ENCODE measurements around the gene CPED1. TPM values are rescaled to one million over a fixed set of nuclear protein-coding genes. Genes with fewer than 3 reads are reported as not detected.

Gene CPED1
- total RNA-seq, 1 donor from 2014 or later = 2.1 TPM

- no peak overlapping the region for H3K4me3 ChIP-seq (ENCODE audit: low read depth, low read length)
- no peak for DNase-seq (ENCODE audit: low read depth)
- TF ChIP-seq, protein P1, sequence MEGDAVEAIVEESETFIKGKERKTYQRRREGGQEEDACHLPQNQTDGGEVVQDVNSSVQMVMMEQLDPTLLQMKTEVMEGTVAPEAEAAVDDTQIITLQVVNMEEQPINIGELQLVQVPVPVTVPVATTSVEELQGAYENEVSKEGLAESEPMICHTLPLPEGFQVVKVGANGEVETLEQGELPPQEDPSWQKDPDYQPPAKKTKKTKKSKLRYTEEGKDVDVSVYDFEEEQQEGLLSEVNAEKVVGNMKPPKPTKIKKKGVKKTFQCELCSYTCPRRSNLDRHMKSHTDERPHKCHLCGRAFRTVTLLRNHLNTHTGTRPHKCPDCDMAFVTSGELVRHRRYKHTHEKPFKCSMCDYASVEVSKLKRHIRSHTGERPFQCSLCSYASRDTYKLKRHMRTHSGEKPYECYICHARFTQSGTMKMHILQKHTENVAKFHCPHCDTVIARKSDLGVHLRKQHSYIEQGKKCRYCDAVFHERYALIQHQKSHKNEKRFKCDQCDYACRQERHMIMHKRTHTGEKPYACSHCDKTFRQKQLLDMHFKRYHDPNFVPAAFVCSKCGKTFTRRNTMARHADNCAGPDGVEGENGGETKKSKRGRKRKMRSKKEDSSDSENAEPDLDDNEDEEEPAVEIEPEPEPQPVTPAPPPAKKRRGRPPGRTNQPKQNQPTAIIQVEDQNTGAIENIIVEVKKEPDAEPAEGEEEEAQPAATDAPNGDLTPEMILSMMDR (conservative IDR thresholded peaks at IDR 0.05; ENCODE audit: low read depth, low read length) = no peak
These were observed 32.8 kb upstream of the CPED1 start for GRCh38 chr7:120955577-120956149.

- H3K4me3 ChIP-seq (ENCODE audit: low read depth, low read length) = no peak overlapping the region
- no peak for DNase-seq (ENCODE audit: low read depth)
- TF ChIP-seq, protein P1 (conservative IDR thresholded peaks at IDR 0.05; ENCODE audit: low read depth, low read length) = no peak
These were observed 28.5 kb upstream of the CPED1 start for GRCh38 chr7:120959929-120960484.

DNA sequence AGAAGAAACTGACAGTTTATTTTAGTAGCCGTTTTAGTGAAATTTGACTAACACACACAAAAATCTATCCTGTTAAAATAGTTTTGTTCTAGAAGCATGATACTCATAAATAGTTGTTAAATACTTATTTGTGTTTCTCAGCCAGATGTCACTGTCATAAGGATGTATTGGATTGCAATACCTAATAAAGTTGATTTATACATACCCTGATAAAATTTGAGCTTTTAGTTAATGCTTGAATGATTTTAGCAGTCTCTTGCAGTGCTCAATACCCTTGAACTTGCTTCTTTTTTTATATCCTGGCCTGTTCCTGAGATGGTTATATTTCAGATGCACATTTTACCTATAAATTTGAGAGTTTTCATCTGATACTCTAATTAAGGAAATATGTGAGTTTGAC lies 27.8 kb upstream of the CPED1 start:
- TF ChIP-seq, protein P1 (conservative IDR thresholded peaks at IDR 0.05; ENCODE audit: low read depth, low read length) = no peak

GRCh38 chr7:120961638-120962173 lies 26.8 kb upstream of the CPED1 start:
- no peak overlapping the region for H3K4me3 ChIP-seq (ENCODE audit: low read depth, low read length)
- TF ChIP-seq, protein P1 (conservative IDR thresholded peaks at IDR 0.05; ENCODE audit: low read depth, low read length) = no peak
- no peak for DNase-seq (ENCODE audit: low read depth)

More for the DNA sequence above, 27.8 kb upstream of the CPED1 start:
- no peak overlapping the region for H3K4me3 ChIP-seq (ENCODE audit: low read depth, low read length)
- DNase-seq (ENCODE audit: low read depth) = no peak

GRCh38 chr7:120964088-120964487 lies 24.4 kb upstream of the CPED1 start:
- no peak for DNase-seq (ENCODE audit: low read depth)
- H3K4me3 ChIP-seq (ENCODE audit: low read depth, low read length) = no peak overlapping the region
- TF ChIP-seq, protein P1 (conservative IDR thresholded peaks at IDR 0.05; ENCODE audit: low read depth, low read length) = no peak

GRCh38 chr7:120966961-120967360 lies 21.6 kb upstream of the CPED1 start:
- no peak overlapping the region for H3K4me3 ChIP-seq (ENCODE audit: low read depth, low read length)
- TF ChIP-seq, protein P1 (conservative IDR thresholded peaks at IDR 0.05; ENCODE audit: low read depth, low read length) = no peak
- DNase-seq (ENCODE audit: low read depth) = no peak

- DNase-seq (ENCODE audit: low read depth) = no peak
- TF ChIP-seq, protein P1 (conservative IDR thresholded peaks at IDR 0.05; ENCODE audit: low read depth, low read length) = no peak
These were observed 14.7 kb upstream of the CPED1 start for GRCh38 chr7:120973849-120974248.

More at GRCh38 chr7:120973849-120974248, 14.7 kb upstream of the CPED1 start:
- H3K4me3 ChIP-seq (ENCODE audit: low read depth, low read length) = no peak overlapping the region

All from epithelial cell of proximal tubule (primary cell).